Midbrain (tissue), 1 donor: Measurements from ENCODE around the gene ZHX3.
"Not testable (repeated sequence)": the region's sequence is repeated elsewhere in the genome, so short reads cannot be mapped to it uniquely, and the experiment has no call there.

ENCODE experiments used
- DNase-seq: peaks from one replicate; lab custom pipeline; 2025; lab: John Stamatoyannopoulos, UW

Gene ZHX3

DNA sequence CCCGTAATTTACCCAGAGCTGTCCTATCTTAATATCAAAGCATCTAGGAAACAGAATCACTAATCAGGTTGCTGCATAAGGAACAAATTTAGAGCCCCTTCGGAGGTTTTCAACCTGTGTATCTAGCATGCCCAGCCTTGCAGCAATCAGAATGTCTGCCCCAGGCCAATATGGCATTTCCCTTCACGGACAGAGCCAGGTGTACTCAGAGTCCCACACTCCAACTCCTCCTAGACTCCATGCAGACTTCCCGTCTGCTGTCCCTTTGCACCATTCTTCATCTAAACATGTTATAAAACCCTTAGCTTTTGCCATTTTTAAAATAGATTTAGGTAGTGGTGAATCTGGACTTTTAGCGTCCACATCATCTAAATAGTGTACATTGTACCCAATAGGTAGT is 61.0 kb downstream of the ZHX3 start:
- no peak for DNase-seq

DNA sequence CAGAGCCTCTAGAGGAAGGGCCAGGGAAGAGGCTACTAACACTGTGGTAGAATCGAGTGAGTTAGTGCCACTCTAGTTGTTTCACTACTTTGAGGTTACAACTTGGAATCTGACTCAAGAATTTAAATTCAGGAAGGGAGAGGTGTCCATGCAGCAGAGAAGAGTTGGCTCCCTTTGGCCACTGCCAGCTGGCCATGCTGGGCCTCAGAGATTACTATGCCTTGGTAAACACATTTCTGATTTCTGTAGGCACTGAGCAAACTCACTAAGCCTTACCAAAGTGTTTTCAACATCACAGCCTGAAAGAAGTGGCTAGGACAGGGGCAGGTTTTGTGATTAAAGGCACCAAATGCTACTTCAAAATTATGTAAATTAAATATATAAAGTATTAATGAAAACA is 61.9 kb downstream of the ZHX3 start:
- no peak for DNase-seq

DNA sequence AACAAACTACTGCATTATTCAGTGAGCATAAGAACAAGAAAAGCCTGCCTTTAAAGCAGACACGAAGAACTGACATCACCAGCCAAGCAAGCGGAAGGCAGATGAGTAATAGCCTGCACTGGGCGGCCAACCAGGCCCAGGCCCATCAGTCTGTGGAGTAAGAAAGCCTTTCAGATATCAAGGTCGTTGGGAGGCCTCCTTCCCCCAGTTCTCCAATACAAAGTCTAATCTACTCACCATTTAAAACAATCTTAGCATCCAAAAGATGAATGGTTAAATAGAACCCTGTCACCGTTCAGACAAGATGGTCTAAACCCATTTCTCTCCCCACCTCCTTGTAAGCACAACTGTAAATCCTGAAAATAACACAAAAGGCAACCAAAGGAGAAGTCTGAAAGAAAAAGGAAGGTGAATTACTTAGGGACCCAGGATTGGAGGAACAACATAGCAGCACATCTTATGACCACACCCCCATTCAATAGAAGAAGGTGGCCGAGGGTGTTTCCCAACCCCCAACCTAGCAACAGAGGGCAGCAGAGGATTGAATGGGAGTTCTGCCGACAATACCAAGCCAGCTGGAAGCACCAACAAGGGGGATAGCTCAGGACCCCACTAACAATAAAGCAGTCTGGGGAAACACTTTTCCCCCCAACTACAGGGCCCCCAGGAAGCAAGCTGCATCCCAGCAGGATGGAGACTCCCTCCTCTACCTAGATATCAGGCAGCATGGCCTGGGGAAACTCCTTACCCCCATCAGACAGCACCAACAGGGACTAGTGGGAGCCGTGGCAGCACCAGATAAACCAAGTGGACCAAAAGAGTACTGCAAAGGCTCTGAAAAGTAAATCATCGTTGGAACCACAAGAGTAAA is 67.9 kb downstream of the ZHX3 start:
- peak; percentile 74 for DNase-seq

DNA sequence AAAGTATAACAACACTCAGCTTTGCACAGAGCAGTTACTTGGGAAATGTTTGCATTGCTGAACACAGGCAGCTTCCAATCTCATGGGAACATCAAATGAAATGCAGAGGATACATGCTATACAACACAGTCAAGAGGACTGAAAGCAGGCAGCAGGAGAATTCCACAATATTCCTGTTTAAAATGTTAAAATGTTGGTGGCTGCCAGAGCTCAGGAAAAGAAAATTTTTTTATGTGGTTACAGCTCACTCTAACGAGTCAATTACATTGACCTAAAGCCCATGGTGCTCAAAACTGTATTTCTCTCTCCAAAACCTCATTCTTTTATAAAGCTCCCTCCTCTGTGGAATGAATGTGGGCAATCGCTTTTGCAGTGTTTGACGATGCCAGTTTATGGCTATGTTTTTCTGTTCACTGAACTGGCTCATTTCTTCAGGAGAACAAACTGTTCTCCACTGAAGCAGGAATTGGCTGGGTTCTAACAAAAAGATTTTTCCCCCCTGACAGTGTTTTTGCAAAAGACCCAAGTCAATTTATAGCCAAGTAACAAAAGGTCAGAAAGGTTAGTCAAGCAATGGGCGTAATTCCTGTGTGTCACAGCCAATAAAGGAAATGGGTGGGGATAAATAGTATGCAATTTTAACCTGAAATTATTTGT is 69.0 kb downstream of the ZHX3 start:
- peak; percentile 79 for DNase-seq

DNA sequence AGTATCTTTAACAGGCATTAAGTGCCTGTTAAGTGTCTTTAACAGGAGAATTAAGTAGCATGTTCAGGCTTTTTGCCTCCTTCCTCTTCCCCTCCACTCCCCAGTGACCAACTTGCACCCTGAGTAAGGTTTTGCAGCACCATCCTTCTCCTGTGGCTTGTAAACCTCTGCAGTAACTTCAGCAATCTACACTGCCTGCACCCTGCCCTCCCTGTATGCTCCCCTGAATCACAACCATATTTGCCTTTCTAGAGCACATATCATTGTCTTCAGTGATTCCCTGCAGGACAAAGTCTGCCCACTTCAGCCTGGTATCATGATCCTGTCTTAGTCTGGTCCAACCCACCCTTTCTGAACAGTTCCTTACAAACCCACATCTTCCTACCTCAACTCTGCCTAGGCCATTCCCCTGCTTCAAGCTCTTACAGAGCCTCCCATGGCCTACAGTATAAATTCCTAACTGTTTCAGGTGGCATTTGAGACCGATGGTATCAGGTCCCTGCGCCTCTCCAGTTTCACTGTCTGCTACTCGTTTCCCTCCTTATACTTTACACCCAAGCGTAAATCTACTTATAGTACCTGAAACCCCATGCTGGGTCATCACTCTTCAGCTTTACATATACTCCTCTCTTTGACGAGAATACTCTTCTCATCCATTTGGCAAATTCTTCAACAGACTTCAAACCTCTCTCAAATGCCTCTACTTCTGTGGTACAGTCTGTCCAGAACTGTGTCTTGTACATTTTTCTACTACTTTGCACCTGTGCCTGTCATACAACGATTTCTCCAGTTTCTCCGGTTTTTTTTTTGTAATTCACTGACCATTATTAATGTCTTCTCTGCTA is 69.8 kb downstream of the ZHX3 start:
- DNase-seq = no peak

DNA sequence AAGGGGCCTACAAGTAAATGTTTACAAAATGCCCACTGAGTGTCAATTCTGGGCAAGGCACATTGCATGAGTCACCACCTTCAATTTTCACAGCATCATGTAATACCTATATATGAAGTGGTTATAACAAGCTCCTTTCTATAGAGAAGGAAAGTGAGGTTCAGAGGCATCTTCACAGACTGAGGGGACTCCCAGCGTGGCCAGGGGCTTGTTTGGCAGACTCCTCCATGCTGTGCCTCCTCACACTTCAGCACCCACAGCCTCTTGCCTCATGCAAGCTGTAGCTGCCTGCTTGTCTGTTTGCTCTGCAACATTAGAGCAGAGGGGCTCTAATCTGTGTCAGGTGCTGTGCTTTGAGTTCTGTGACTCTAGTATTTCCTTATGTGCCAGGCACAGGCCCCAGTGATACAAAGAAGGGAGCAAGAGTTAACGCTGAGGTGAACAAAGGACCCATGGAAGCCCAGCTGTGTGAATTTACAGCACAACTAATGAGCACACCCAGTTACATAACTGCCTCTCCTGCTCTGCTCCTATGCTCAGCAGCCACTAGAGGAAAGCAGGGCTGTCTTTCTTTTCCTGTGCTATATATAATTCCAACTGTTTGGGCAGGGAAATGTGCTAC is 72.3 kb downstream of the ZHX3 start:
- peak; percentile 65 for DNase-seq

DNA sequence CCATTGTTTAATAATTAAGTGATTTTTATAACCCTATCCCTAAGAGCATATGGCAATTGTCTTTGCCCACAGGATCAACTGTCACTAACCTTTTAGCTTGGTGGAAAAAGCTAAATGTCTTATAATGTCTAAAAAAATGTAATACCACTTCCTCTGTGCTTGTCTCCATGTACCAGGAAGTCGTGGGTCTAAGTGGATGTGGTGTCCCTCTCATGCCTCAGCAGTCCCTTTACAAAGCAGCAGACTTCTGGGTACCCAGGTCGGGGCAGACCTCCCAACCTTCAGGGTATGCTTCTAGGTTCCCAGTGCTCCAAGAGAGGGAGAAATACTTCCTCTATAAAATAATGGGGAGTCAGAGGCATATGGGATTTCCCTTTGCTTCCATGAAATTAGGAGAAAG is 74.7 kb downstream of the ZHX3 start:
- DNase-seq = no peak

DNA sequence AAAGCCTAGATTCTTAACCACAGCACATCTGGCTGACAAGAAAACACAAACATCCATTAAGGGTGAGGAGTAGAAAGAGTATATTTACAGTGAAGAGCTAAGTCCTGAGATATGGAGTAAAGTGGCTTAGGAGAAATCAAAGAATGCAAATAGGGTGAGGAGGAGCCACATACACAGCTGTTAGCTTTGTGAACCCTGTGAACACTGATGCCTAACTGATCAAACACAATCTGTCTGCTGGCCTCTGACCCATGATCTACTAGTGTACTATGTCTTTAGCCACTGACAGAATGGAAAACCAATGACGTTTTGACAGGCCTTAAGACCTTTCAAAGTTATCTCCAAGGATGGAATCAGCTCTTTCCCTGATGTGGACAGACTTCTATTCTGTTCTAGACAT is 75.2 kb downstream of the ZHX3 start:
- no peak for DNase-seq

DNA sequence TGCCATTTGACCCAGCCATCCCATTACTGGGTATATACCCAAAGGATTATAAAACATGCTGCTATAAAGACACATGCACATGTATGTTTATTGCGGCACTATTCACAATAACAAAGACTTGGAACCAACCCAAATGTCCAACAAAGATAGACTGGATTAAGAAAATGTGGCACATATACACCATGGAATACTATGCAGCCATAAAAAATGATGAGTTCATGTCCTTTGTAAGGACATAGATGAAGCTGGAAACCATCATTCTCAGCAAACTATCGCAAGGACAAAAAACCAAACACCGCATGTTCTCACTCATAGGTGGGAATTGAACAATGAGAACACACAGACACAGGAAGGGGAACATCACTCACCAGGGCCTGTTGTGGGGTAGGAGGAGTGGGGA is 80.3 kb downstream of the ZHX3 start:
- not testable (repeated sequence) for DNase-seq

DNA sequence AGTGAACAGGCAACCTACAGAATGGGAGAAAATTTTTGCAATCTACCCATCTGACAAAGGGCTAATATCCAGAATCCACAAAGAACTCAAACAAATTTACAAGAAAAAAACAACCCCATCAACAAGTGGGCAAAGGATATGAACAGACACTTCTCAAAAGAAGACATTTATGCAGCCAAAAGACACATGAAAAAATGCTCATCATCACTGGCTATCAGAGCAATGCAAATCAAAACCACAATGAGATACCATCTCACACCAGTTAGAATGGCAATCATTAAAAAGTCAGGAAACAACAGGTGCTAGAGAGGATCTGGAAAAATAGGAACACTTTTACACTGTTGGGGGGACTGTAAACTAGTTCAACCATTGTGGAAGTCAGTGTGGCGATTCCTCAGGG is 80.7 kb downstream of the ZHX3 start:
- not testable (repeated sequence) for DNase-seq

DNA sequence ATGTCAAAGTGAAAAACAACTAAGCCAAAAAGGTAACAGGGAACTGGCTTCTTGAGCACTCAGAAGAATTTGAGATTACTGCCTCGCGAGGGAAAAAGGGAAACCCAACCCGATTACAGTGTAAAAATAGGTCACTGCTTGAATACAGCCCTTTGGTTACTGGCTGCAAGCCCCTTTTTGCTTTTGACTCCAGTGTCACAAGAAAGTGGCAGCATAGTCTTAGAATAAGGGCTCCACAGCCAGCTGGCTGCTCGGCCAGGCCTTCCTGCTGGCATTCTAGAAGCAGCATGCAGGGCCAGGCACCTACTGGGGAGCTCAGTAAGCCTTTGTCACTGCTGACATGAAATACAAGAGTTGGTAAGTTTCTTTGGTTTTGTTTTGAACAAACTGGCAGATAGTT is 83.0 kb downstream of the ZHX3 start:
- DNase-seq = peak; percentile 84

DNA sequence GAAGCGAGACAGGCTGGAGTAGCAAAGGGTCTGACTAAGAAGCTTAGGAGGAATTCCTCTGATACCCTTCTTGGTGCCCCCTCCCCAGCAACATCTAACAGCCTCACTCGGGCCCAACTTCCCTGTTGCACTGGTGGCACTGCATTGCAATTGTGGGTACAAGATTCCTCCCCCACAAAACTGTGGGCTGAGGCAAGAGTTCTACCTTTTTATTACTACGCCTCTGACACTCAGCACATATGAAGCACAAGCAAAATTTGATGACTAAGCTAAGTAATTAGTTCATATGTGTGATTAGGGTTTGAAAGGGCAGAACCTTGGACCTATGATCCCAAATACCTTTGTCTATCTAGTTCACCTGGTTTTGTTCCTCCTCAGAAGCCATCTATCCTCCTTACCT is 83.5 kb downstream of the ZHX3 start:
- no peak for DNase-seq

DNA sequence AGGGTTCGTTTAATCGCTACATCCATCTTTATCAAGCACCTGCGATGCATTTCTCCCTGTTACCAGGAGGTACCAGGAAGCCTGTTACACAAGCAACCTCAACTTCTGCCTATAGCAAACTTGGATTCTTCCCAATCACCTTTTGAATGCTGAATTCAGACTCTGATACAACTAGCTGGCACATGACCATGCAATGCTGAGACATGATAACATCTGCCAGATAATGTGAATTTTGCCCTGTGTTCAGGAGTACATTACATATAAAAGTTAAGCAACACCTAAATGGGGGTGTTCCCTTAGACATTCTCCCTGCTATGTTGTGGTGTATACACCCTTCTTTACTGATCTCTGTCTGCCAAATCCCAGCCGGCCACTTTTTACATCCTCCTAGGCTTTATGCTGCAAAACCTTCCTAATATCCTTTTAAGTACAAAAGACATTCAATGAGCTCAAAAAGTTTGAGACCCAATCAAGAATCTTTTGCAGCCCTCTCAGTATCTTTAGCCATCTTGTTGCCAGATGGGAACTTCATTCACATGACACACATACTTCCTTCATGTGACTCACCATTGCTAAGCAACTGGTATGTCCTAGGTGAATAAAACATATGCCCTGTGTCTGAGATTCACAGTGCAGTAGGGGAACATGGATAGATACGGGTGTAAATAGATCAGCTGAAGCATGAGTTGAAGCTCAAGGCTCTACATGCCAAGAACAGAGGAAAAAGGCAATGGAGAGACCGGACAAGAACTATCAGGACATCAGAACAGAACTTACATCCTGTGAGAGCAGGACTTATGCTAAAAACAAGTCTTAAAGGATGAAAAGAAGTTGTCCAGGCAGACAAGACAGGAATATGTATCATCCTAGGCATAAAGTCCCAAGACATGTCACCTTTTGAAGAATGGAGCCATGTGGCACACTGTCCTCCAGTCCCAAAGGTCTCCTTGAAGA is 84.3 kb downstream of the ZHX3 start:
- DNase-seq = no peak

DNA sequence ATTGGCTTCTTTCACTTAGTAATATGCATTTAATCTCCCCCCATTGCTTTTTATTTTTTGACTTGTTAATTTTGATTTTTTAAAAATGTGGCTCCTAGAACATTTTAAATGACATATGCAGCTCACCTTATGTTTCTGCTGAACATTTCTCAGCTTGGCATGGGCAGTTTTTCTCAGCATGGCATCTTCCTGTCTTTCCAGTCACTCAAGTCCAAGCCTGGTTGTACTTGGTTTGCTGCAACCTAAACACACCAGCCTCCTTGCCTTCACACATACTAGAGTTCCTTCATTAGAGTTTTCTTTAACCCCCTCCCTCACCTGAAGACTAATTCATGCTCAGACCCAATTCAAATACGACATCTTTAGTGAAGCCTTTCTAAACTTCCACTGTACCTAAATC is 86.4 kb downstream of the ZHX3 start:
- DNase-seq = peak; percentile 25

DNA sequence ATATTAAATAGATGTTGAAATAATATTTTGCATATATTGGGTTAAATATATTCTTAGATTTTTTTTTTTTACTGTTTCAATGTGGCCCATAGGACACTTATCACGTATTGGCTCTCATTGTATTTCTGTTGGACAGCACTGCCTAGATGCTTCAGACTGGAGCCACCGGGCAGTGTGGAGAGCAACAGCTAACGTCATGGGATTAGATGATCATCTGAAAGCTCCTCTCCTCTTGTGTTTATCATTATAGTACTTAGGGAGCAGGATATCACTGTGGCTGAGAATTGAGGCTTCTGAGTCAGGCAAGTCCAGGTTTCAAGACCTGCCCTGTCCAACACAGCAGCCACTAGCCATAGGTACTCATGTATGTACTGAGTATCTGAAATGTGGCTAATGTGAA is 87.4 kb downstream of the ZHX3 start:
- DNase-seq = peak; percentile 22

DNA sequence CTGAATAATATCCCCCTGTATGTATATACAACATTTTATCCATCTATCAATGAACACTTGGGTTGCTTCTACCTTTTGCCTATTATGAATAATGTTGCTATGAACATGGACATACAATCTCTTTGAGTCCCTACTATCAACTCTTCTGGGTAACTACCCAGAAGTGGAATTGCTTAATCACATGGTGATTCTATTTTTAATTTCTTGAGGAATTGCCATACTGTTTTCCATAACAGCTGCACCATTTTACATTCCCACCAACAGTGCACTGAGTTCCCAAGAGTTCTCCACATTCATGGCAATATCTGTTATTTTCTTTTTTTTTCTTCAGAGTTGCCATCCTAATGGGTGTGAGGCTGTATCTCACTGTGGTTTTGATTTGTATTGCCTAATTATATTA is 88.3 kb downstream of the ZHX3 start:
- no peak for DNase-seq

DNA sequence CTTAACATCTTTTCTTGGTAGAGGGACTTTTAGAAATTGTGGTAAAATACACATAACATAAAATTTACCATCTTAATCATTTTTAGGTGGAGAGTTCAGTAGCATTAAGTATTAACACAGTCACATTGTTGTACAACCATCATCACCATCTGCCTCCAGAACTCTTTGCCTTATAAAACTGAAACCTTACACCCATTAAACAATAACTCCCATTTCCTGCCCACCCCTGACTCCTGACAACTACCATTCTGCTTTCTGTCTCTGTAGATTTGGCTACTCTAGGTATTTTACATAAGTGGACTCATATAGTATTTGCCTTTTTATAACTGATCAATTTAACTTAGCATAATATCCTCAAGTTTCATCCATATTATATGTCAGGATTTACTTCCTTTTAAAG is 88.7 kb downstream of the ZHX3 start:
- no peak for DNase-seq

DNA sequence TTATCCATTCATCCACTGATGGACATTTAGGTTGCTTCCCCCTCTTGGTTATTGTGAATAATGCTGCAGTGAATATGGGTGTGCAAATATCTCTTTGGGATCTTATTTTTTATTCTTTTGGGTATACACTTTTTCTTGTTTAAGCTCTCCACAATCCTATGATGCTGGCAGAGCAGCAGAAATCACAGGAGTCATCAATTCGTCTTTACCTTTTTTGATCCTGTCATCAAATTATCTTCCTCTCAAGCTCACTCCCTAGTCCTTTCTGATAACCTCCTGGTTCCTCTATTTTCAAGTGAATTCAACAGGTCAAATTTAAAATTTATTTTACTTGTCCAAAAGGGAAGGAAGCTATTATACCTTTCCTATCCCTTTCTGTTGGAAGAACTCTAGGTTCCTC is 91.1 kb downstream of the ZHX3 start:
- DNase-seq = no peak

DNA sequence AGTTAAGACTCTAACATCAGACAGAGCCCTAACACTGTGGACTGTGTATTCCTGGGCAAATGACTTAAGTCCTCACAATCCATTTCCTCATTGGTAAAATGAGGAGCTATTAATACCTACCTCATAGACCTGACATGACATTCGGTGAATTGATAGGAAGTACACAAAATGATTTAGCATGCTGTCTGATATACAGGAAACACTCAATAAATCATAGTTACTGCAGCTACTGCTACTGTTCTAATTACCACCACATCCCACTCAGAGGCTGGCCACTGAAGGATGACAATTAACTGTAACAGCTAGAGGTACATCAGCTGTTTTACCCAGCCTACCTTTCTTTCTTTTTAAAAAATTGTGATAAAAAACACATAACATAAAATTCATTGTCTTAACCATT is 92.4 kb downstream of the ZHX3 start:
- no peak for DNase-seq

DNA sequence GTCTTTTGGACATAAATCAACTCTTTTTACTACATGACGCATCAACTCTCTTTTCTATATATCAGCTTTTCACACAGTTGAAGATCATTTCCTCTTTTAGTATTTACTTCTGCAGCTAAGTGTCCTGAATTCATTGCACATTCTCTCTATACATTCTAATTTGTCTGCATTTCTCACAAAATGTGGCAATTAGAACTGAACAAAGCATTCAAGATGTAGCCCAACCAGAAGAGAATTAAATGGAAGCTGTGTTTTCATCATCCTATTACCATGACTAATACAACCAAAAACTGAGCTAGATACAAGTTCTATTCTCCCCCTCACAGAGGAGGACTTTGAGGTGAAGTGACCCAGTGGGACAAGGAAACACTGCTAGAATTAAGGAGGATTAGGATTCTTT is 93.2 kb downstream of the ZHX3 start:
- no peak for DNase-seq

DNA sequence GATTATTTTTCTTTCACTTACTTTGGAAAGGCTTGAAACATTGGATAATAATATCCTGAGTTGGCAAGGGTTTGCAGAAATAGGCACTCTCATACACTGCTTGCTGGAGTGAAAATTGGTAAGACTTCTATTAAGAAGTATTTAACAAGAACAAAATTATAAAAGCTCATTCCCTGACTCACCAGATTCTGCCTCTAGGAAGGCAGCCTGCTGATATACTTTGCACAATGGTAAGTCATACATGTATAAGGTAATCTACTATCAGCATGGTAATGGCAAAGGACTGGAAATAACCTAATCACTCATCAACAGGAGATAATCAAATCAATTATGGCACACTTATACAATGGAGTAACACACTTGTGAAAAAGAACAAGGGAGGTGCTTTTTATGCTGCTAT is 94.4 kb downstream of the ZHX3 start:
- DNase-seq = peak; percentile 50
